ENCODE results near the gene TMEM200A. TPM values are rescaled to one million over a fixed set of nuclear protein-coding genes. Genes with fewer than 3 reads are reported as not detected.

Gene TMEM200A
- total RNA-seq, 4 donors from 2014 or later = 2.5 to 8.7 (median 5.2) TPM

GRCh38 chr6:130426066-130426721, 60.4 kb downstream of the TMEM200A start:
- H3K4me1 ChIP-seq = no peaks in the 10 kb centered on the region
- DNase-seq = no peak
- H3K27me3 ChIP-seq = no peaks in the 10 kb centered on the region
- no peak overlapping the region for H3K4me3 ChIP-seq
- TF ChIP-seq, protein P1, sequence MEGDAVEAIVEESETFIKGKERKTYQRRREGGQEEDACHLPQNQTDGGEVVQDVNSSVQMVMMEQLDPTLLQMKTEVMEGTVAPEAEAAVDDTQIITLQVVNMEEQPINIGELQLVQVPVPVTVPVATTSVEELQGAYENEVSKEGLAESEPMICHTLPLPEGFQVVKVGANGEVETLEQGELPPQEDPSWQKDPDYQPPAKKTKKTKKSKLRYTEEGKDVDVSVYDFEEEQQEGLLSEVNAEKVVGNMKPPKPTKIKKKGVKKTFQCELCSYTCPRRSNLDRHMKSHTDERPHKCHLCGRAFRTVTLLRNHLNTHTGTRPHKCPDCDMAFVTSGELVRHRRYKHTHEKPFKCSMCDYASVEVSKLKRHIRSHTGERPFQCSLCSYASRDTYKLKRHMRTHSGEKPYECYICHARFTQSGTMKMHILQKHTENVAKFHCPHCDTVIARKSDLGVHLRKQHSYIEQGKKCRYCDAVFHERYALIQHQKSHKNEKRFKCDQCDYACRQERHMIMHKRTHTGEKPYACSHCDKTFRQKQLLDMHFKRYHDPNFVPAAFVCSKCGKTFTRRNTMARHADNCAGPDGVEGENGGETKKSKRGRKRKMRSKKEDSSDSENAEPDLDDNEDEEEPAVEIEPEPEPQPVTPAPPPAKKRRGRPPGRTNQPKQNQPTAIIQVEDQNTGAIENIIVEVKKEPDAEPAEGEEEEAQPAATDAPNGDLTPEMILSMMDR (IDR thresholded peaks at IDR 0.05) = no peak
- no peak for TF ChIP-seq POLR2A (IDR thresholded peaks at IDR 0.05)
- H3K36me3 ChIP-seq = no peaks in the 10 kb centered on the region
- no peak overlapping the region for H3K27ac ChIP-seq
- H3K9me3 ChIP-seq = no peaks in the 10 kb centered on the region

- Histone ChIP-seq H3K4me1 (no peaks in the 10 kb centered on the region), H3K9me3 (no peaks in the 10 kb centered on the region), H3K27me3 (no peaks in the 10 kb centered on the region), H3K36me3 (no peaks in the 10 kb centered on the region), H3K4me3 (no peak overlapping the region), H3K27ac (no peak overlapping the region)
- TF ChIP-seq, protein P1 (IDR thresholded peaks at IDR 0.05) = no peak
- TF ChIP-seq POLR2A (IDR thresholded peaks at IDR 0.05) = no peak
- no peak for DNase-seq
Measured at GRCh38 chr6:130431346-130431852, 65.6 kb downstream of the TMEM200A start.

- Histone ChIP-seq H3K9me3 (no peaks in the 10 kb centered on the region), H3K4me1 (no peaks in the 10 kb centered on the region), H3K36me3 (no peaks in the 10 kb centered on the region), H3K27me3 (no peaks in the 10 kb centered on the region), H3K27ac (no peak overlapping the region), H3K4me3 (no peak overlapping the region)
- TF ChIP-seq POLR2A (IDR thresholded peaks at IDR 0.05) = no peak
- TF ChIP-seq, protein P1 (IDR thresholded peaks at IDR 0.05) = no peak
- no peak for DNase-seq
Measured at GRCh38 chr6:130432838-130433237, 67.0 kb downstream of the TMEM200A start.

GRCh38 chr6:130434174-130434873, 68.5 kb downstream of the TMEM200A start:
- Histone ChIP-seq H3K36me3 (no peaks in the 10 kb centered on the region), H3K4me1 (no peaks in the 10 kb centered on the region), H3K4me3 (no peak overlapping the region), H3K27ac (no peak overlapping the region), H3K27me3 (no peaks in the 10 kb centered on the region), H3K9me3 (no peaks in the 10 kb centered on the region)
- DNase-seq = no peak
- TF ChIP-seq POLR2A (IDR thresholded peaks at IDR 0.05) = no peak
- TF ChIP-seq, protein P1 (IDR thresholded peaks at IDR 0.05) = no peak

DNA sequence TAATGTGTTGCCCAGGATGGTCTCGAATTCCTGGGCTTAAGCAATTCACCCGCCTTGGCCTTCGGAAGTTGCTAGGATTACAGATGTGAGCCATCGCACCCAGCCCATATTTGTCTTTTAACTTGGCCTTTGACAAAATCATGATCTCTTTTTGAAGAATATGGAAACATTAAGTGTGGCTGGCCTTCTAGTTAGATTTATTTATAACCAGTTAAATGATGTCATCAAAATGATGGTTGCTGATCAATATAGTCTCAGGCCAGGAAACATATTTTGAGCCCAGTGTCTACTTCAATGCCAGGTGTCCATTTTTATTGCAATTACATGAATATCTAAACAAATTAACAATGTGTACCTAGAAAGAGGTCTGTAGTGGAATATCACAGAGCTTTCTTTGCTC, 69.4 kb downstream of the TMEM200A start:
- no peaks in the 10 kb centered on the region for H3K9me3 ChIP-seq
- H3K4me3 ChIP-seq = no peak overlapping the region
- H3K27me3 ChIP-seq = no peaks in the 10 kb centered on the region
- TF ChIP-seq, protein P1 (IDR thresholded peaks at IDR 0.05) = no peak
- no peak for TF ChIP-seq POLR2A (IDR thresholded peaks at IDR 0.05)
- no peak overlapping the region for H3K27ac ChIP-seq
- no peaks in the 10 kb centered on the region for H3K4me1 ChIP-seq
- no peaks in the 10 kb centered on the region for H3K36me3 ChIP-seq
- no peak for DNase-seq
